HL-60/S4 treated with phorbol 12-myristate 13-acetate at 8.2 ng/mL for 4 days and 3 days (cell line): Measurements from ENCODE around the gene HPSE2.

Source experiments
- in situ Hi-C: fragments of 300-500 bp; cut with MboI; formaldehyde crosslinking; loops from 2 replicates; pipeline ENCODE4 v1.15.0; 2022; ENCODE audit warnings: low sequenced_read_pairs

The HPSE2 gene

DNA sequence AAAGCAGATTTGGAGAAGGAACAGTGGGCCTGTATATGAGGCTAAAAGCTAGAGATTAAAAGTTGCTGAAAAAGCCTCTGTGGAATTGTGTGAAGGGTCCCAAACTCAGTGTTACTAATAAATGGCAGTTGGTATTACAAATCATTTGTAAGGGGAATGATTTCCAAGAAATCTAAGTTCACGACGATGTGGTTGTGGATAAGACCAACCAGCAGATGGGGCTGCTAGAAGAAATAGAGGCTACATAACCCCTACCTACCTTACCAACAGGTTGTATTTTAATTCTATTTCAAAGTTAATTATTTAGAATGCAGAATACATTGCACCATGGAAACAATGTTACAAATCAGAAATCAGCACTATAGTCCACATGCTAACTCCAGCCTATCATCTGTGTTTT is 377.1 kb downstream of the HPSE2 start:
- in situ Hi-C loops: no loop called here

DNA sequence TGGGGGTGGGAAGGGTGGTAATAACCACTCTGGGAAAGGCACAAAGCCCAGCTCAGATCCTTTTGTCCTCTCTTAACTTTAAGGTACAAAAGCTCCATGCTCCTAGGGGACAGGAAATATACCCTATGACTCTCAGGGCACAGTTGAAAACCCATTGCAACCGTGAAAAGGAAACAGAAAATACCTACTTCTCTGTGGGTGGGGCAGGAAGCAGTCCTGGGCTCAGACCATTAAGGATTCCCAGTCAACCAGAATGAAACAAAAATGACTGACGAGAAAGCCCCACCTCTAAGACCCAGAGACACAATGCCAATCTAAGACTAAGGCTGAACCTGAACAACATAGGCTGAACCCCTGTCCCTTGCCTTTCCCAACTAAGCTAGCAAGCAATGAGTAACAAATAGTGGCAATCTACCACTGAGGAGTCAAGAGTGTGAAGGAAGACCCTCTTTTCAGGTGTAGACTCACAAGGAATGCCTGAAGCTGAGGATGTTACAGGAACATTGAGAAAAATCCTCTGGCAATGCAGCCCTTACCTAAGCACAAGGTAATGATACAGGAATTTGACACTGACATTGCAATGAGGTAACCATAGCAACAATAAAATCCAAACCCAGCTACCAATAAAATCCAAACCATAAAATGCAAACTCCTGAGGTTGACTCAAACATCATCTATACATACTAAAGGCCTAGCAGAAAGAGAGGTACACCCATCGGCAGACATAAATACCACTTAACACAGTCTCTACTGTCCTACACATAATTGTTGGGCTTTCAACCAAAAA is 380.1 kb downstream of the HPSE2 start:
- in situ Hi-C loops: no loop called here

DNA sequence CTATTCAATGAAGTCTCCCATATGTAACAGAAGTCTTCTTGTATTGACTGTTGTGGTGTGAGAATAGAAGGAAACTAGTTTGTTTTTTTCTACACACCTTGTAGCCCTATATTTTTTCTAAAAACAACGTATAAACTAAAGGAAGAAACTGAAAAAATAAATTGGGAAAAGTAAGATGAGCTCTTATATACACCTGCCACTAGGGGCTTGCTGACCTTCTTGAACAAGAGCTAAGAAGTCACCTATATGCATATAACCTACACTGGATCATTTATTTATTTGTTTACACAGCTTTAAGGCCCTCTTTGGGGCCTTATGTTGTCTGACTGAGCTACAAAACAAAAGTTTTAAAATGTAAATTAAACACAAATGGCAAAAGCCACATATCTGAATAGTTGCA is 383.0 kb downstream of the HPSE2 start:
- in situ Hi-C loops: no loop called here

DNA sequence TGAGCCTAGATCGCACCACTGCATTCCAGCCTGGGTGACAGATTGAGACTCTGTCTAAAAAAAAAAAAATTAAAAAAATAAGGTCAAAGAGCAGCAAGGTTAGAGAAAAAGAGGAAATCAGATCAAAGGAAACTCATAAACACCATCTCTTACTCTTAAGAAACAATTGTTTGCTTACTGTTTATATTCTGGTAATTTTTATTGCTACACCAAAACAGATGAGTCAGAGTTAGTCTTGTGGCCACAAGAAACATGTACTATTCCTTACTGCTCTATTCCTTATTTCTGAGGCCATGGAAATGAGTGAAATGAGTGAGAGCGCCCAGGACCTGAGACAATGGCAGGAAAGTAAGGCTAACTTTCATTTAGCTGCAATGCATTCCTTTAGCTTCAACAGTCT is 387.3 kb downstream of the HPSE2 start:
- in situ Hi-C loops: no loop called here

DNA sequence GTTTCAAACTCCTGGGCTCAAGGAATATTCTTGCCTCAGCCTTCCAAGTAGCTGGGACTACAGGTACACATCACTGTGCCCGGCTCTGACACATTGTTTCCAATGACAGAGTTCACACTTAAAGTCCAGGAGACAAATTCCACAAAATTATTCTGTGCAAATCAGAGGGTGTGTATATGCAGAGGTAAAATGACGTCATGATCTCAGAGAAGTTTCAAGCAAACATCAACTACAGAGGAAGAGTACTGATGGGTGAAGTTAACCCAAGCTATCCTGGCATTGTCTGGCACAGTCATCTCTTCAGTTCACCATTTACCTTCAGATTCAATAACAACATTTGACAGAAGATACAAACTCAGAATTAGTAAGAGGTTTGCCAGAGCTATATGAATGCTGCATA is 388.9 kb downstream of the HPSE2 start:
- in situ Hi-C loops: no loop called here

DNA sequence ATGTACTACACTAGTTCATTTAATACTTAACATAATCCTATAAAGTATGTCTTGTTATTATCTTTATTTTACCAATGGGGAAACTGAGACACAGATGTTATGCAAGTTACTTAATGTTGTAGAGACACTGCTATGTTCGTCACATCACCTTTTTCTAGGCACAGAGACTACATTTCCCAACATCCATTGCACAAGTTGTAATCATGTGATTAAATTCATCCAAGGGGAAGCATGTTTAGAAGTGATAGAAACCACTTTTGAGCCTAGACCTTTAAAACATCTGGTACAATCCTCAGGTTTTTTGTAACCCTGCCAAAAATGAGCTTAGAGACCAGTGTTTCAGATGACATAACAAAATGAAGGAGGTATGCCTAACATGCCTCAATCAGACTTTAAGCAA is 402.1 kb downstream of the HPSE2 start:
- in situ Hi-C loops: no loop called here

DNA sequence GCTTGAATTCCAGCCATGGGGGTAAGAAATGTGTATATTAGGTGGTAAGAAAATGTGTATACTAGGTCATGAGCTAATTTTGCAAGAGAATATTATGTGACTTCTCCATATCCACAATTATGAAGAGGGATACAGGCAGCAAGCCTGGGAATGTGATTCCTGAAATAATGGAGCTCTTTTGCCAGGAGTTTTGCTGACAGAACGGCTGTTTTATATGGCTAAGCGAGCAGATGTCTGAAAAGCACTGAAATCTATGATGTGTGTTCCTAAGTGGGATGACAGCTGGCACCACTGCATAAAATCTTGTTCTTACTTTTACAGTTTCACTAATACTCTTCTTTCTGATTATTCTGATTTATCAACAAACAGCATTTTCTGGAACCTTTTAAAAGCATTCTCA is 402.9 kb downstream of the HPSE2 start:
- in situ Hi-C loops: no loop called here

DNA sequence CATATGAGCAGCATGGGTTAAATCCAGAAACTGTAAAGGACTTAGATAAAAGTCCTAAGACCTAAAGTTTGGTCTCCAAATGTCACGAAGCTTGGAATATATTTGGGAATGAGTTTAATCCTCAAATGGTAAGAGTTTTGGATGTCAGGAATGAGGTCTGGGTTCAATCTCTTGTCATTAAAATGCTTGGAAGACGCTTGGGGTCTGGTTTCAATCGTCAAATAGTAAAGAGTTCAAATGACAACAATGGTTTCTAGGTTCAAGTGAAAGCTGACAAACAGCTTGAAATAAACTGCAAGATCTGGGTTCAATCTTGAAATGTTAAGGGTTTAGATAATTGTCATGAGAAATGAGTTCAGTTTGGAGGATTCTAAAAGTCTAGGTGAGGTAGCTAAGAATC is 403.5 kb downstream of the HPSE2 start:
- in situ Hi-C loops: no loop called here

DNA sequence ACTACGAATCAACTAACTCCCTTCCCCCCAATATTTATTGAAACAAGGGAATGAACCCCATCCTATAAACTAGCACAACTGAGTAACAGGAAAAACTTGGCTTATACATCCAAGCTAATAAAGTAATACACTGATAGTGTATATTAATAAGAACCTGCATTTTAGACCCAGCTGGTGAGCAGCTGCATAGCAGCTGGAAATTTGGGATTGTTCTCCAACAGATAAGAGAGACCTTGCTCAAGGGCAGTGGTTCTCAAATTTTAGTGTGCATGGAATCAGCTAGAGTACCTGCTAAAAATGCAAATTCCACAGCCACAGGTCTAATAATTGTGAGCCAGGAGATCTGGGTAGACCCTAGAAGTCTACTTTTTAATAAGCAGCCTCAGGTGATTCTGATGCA is 404.3 kb downstream of the HPSE2 start:
- in situ Hi-C loops: no loop called here

DNA sequence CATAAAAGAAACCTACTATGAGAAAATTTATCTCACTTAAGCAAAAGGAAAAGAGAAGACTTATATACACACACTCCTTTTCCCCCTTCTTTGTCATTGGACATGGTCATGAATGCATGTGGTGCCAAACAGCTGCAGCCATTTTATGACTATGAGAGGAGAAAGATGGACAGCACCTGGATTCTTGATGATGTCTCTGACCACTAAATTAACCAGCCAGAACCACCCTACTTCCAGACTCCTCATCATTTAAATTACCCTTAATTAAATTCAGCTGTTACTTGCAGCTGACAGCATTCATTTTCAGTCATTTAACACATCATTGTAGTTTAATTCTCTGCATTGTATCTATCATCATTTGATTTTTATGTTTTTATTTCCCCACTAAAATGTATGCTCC is 409.9 kb downstream of the HPSE2 start:
- in situ Hi-C loops: no loop called here

DNA sequence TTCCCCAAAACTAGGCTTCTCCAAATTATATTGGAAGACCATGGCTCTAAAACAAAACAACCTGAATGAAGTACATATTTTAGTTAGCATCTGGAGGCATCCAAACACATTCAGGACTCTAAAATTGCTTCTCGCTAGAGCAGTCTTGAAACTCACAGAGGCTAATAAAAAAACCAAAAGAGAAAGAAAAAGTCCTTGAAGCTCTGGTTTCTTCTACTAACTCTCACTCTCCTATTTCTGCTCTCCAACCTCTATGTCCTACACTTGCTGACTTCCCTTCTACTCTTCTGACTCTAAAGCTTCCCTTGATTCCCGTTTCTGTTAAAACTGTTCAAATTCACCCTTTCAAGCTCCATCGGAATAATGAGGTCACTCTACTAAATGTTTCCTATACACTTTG is 418.3 kb downstream of the HPSE2 start:
- in situ Hi-C loops: no loop called here

DNA sequence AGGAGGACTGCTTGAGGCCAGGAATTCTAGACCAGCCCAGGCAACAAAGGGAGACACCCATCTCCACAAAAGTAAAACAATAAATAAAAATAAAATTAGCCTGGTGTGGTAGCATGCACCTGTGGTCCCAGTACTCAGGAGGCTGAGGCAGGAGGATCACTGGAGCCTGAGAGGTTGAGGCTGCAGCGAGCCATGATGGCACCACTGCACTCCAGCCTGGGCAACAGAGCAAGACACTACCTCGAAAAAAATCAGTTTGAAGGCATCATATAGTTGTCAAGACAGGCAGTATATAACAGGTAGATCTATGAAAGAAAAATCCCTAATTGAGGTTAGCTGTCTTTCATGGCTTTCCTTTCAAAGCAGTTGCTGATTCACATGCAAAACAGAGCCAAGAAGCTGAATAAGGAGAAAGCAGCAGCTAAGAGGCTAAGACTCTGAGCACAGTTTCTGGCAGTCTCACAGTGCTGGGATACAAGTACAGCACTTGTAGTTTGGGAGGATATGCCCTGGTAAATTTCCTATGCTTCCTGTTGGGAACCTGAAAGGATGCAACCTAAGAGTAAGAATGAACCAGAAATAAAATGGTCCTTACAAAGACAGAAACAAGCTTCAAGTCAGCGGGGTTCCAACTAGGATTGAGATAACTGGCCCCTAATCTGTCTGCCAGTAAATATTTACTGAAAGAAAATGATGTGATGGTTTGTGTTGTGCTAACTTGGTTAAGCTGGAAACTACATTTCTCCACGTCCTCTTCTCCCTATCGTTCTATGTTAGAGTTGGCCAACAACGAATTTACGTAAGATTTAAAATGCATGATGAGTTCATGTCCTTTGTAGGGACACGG is 420.4 kb downstream of the HPSE2 start:
- in situ Hi-C loops: no loop called here

DNA sequence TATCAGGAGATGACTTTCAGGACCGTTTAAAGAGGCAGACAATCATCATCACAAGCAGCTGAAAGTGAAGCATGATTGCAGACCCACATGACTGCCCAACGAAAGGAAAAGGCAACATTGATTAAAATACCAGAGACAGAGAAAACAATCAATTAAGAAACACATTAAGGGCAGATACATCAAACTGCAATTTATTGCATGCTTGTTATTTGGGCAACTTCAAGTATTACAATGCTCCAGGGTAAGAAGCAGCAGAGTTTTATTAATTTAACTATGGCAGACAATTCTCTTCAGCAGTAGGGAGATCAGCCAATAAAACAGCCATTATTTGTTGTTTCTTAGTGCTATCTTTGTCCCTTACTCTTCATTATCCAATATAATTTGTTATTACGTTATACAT is 421.2 kb downstream of the HPSE2 start:
- in situ Hi-C loops: no loop called here

DNA sequence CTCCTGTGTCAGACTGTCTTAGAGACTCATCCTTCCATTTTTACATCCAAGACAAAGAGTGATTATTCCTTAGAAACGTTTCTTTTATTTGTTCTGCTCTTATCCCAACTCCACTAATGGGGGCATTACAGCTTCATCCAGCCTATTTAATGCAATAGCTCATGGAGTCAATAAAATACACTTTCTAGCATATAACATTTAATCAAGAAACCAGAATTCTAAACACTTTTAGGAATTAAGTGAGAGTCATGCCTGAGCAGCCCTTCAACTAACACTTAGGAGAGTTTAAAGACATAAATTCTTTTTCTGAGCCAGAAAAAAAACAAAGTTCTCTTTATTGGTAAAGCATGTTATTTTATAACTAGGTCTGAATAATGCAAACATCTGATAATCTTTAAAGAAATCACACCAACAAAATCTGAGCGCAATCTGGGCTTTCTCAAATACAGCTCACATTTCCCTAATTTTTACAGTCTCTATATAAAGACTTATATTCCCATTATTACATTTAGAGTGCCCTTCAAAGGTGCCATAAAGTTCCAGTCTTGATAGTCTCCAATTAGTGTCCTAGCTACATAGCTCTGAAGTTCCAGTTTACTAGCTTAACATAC is 427.3 kb downstream of the HPSE2 start:
- in situ Hi-C loops: no loop called here

DNA sequence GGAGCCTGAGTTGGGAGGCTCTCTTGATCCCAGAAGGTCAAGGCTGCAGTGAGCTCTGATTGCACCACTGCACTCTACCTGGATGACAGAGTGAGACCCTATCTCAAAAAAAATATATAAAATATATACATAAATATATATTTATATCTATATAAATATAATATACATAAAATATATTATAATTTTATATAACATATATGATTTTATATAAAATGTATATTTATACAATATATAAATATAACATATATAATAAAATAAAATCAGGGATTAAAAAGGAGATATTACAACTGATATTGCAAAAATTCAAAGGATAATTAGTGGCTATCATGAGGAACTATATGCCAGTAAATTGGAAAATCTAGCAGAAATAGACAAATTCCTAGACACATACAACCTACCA is 435.4 kb downstream of the HPSE2 start:
- in situ Hi-C loops: no loop called here

DNA sequence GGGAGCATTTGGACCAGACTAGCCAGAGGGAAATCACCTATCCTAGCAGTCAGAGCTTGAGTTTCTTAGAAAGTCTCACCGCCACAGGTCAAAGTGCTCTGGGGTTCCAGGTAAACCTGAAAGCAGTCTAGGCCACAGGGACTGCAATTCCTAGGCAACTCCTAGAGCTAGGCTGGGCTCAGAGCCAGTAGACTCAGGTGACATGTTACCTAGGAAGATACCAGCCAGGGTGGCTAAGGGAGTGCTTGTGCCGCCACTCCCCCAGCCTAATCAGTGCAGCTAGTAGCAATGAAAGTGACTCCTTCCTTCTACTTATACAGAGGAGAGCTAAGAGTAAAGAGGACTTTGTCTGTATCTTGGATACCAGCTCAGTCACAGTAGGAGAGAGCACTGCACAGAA is 440.2 kb downstream of the HPSE2 start:
- in situ Hi-C loops: no loop called here

DNA sequence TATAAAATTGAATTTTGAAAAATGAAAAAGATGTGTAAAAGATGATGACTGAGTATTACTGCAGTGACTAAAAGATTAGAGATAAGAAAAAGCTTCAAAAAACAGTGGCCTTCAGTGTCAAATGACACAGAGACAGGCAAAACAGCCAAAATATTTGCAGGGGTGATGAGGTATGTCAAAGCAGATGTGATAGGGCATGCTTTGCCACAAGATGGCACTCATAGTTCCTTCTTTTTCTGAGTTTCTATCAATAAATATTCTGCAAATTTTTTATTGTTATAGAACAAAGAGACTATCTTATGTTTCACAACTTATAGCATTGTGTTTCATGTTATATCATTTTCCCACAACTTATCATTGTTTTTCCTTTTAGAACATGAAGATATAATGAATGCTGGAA is 444.8 kb downstream of the HPSE2 start:
- in situ Hi-C loops: no loop called here

DNA sequence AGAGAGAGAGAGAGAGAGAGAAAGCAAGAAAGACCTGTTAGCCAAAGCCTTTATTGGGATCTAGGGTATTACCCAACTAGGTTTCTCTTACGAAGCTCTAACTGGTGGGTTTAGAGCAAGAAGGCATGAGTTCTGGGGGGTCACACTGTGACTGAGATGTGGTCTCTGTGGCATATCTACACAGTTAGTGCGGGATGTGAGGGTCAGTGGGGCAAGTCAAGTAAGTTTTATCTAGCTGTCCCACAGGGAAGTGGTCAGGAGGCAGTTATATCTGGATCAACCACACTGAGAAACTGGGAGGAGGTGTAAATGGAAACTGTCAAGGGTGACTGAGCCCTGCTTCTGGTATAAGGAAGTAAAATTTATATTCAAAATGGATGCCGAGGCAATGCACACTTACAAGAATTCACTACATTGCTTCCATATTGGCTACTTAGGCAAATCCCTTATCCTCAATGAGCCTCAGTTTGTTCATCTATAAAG is 457.3 kb downstream of the HPSE2 start:
- in situ Hi-C loops: no loop called here

DNA sequence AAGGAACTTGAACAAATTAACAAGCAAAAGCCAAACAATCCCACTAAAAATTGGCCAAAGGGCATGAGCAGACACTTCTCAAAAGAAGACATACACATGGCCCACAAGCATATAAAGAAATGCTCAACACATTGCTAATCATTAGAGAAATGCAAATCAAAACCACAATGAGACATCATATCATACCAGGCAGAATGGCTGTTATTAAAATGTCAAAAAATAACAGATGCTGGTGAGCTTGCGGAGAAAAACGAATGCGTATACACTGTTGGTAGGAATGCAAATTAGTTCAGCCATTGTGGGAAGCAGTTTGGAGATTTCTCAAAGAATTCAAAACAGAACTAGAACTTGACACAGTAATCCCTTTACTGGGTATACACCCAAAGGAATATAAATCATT is 477.2 kb downstream of the HPSE2 start:
- in situ Hi-C loops: no loop called here

DNA sequence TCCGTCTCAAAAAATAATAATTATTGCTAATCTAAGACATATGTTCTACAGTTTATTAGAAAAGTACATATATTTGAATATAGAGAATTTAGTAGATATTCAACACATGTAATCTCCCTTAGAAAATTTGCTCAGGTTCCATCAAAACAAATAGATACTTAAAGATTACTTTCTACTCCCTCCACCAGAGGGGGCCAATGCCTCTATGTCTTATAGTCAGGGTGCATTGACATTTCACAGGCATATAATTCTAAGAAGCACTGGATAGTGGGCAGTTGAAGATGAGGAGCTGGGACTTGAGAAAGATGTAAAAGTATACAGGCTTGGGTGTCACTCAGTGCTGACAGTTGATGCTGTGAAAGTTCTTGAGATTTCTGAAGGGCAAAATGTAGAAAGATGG is 487.4 kb downstream of the HPSE2 start:
- in situ Hi-C loops: no loop called here

DNA sequence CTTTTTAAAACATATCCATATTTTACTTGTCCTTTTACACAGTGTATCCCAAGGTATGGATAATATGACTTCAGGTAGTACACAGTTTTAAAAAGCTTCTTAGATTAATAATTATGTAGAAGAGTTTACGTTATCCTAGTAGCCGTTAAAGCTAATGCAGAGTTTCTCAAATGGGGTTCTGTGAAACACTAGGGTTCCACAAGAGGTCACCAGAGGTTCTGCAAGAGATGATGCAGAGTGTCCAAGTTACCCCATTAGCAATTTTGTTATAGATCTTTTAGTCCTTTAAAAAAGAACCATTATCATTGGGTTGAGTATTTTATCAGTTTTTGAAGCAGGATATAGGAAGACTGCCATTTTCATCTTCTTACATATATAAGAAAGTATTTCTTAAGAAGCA is 490.0 kb downstream of the HPSE2 start:
- in situ Hi-C loops: no loop called here

DNA sequence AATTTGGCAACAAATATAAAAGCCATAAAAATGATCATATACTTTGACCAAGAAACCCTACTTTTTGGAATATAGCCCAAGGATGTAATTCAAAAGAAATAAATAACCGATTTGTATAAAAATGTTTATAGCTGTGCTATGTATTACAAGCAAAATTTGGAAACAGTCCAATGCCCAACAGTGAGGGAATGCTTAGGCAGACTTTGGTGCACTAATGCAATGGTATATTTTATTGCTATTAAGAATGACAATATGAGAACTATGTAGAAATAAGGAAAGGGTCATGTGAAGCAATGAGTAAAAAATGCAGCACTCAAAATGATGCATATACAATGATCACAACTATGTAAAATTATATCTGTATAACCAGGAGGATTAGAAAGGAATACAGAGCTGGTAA is 515.1 kb downstream of the HPSE2 start:
- in situ Hi-C loops: no loop called here
